ENCODE data around the gene IL5RA. TPM values are rescaled to one million over a fixed set of nuclear protein-coding genes. Genes with fewer than 3 reads are reported as not detected.
A peak's percentile ranks its signal among the peaks of the same experiment; 100 is the strongest.

Gene IL5RA
- total and polyA plus RNA-seq, 4 donors, result 4.3 to 9.4 (median 6.9) TPM

GRCh38 chr3:3087716-3088465 lies 22.3 kb downstream of the IL5RA start:
- Histone ChIP-seq H3K27me3 (ENCODE audit: control insufficient read depth, insufficient read depth, low read length) (no peaks in the 10 kb centered on the region), H3K9me3 (ENCODE audit: control insufficient read depth, insufficient read depth, low read length) (no peaks in the 10 kb centered on the region), H3K4me1 (ENCODE audit: control insufficient read depth, insufficient read depth, low read length) (no peaks in the 10 kb centered on the region), H3K27ac (ENCODE audit: low read depth, low read length) (no peak overlapping the region), H3K36me3 (ENCODE audit: control insufficient read depth, insufficient read depth, low read length) (no peaks in the 10 kb centered on the region), H3K4me3 (ENCODE audit: low read depth, low read length) (no peak overlapping the region)
- DNase-seq (ENCODE audit: low read depth in 4 of 6, low spot score in 6 of 6), result peak in 1 of 6 donors; percentile 84
- 80% methylated on average over 3 of the region's 7 CpGs for WGBS (ENCODE audit: insufficient coverage)

- no peak for DNase-seq (ENCODE audit: low read depth in 4 of 6, low spot score in 6 of 6)
- Histone ChIP-seq H3K4me3 (ENCODE audit: low read depth, low read length) (no peak overlapping the region), H3K4me1 (ENCODE audit: control insufficient read depth, insufficient read depth, low read length) (no peaks in the 10 kb centered on the region), H3K27me3 (ENCODE audit: control insufficient read depth, insufficient read depth, low read length) (no peaks in the 10 kb centered on the region), H3K9me3 (ENCODE audit: control insufficient read depth, insufficient read depth, low read length) (no peaks in the 10 kb centered on the region), H3K36me3 (ENCODE audit: control insufficient read depth, insufficient read depth, low read length) (no peaks in the 10 kb centered on the region), H3K27ac (ENCODE audit: low read depth, low read length) (no peak overlapping the region)
Measured at GRCh38 chr3:3087279-3087678, 22.9 kb downstream of the IL5RA start.

DNA sequence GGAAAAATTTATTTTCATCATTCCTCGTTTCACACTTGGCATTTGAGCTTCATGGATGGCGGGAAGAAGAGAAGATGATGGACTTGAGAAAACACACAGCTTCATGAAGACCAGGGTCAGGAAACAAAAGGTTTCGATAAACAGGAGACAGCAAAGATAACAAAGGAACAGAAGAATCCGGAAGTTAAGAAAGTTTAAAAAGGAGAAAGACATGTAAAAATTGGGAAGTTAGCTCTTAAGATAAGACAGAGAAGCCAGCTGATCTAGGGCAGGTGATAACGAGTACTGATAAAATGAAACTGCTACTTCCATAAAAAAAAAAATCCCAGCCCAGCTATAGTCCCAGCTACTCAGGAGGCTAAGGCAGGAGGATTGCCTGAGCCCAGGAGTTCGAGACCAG lies 23.9 kb downstream of the IL5RA start:
- Histone ChIP-seq H3K27ac (ENCODE audit: low read depth, low read length) (no peak overlapping the region), H3K4me3 (ENCODE audit: low read depth, low read length) (no peak overlapping the region), H3K36me3 (ENCODE audit: control insufficient read depth, insufficient read depth, low read length) (no peaks in the 10 kb centered on the region), H3K4me1 (ENCODE audit: control insufficient read depth, insufficient read depth, low read length) (no peaks in the 10 kb centered on the region), H3K9me3 (ENCODE audit: control insufficient read depth, insufficient read depth, low read length) (no peaks in the 10 kb centered on the region), H3K27me3 (ENCODE audit: control insufficient read depth, insufficient read depth, low read length) (no peaks in the 10 kb centered on the region)
- WGBS (ENCODE audit: insufficient coverage), result 86% methylated on average over 4 of the region's 6 CpGs
- DNase-seq (ENCODE audit: low read depth in 4 of 6, low spot score in 6 of 6), result no peak

DNA sequence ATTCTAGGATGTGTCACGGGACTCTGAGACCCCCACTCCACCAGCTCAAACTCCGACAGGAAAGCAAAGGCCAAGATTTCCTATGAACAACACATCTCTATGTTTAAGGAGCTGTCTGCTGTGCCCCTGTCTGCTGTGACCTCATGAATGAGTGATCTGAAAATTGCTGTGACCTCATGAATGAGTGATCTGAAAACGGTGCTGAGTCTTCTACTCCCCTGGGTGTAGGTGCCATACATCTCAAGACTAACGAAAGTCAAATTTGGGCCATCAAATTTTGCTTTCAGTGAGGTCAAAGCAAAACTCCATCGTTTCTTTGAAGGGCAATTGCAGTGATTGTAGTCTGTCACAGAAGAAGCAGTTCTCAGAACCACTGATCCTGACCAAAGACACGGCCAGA lies 24.4 kb downstream of the IL5RA start:
- H3K4me3 ChIP-seq (ENCODE audit: low read depth, low read length), result no peak overlapping the region
- no peaks in the 10 kb centered on the region for H3K4me1 ChIP-seq (ENCODE audit: control insufficient read depth, insufficient read depth, low read length)
- H3K27ac ChIP-seq (ENCODE audit: low read depth, low read length), result no peak overlapping the region
- no peaks in the 10 kb centered on the region for H3K27me3 ChIP-seq (ENCODE audit: control insufficient read depth, insufficient read depth, low read length)
- H3K9me3 ChIP-seq (ENCODE audit: control insufficient read depth, insufficient read depth, low read length), result no peaks in the 10 kb centered on the region
- WGBS (ENCODE audit: insufficient coverage), result 79% methylated on average over 5 of the region's 6 CpGs
- DNase-seq (ENCODE audit: low read depth in 4 of 6, low spot score in 6 of 6), result no peak
- H3K36me3 ChIP-seq (ENCODE audit: control insufficient read depth, insufficient read depth, low read length), result no peaks in the 10 kb centered on the region

DNA sequence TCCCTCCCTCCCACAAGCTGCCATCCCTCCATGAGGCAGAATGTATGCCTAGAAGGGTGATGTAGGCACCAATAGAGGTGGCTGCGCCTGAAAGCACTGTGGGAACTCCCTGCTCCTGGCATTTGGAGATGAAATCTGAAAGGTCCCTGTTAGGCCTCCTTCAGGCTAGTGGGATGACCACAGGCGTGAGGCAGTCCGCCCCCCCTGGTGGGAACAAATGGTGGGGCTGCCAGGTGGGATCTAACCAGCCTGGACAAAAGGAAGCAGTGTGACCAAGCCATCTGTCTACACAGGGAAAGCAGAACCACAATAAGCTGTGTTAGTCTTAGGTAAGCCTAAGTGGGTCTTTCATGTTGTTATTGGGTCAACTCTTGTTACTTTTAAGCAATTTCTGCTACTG lies 25.3 kb downstream of the IL5RA start:
- H3K27me3 ChIP-seq (ENCODE audit: control insufficient read depth, insufficient read depth, low read length), result no peaks in the 10 kb centered on the region
- WGBS (ENCODE audit: insufficient coverage), result 98% methylated on average over 3 of the region's 3 CpGs

GRCh38 chr3:3082234-3082924 lies 27.8 kb downstream of the IL5RA start:
- Histone ChIP-seq H3K4me3 (ENCODE audit: low read depth, low read length) (no peak overlapping the region), H3K27me3 (ENCODE audit: control insufficient read depth, insufficient read depth, low read length) (no peaks in the 10 kb centered on the region), H3K9me3 (ENCODE audit: control insufficient read depth, insufficient read depth, low read length) (no peaks in the 10 kb centered on the region), H3K27ac (ENCODE audit: low read depth, low read length) (no peak overlapping the region), H3K4me1 (ENCODE audit: control insufficient read depth, insufficient read depth, low read length) (no peaks in the 10 kb centered on the region), H3K36me3 (ENCODE audit: control insufficient read depth, insufficient read depth, low read length) (no peaks in the 10 kb centered on the region)
- no CpG with 5 or more reads among the region's 2 CpGs for WGBS (ENCODE audit: insufficient coverage)
- no peak for DNase-seq (ENCODE audit: low read depth in 4 of 6, low spot score in 6 of 6)

More for the DNA sequence above, 25.3 kb downstream of the IL5RA start:
- Histone ChIP-seq H3K9me3 (ENCODE audit: control insufficient read depth, insufficient read depth, low read length) (no peaks in the 10 kb centered on the region), H3K36me3 (ENCODE audit: control insufficient read depth, insufficient read depth, low read length) (no peaks in the 10 kb centered on the region), H3K4me1 (ENCODE audit: control insufficient read depth, insufficient read depth, low read length) (no peaks in the 10 kb centered on the region), H3K4me3 (ENCODE audit: low read depth, low read length) (no peak overlapping the region), H3K27ac (ENCODE audit: low read depth, low read length) (no peak overlapping the region)
- no peak for DNase-seq (ENCODE audit: low read depth in 4 of 6, low spot score in 6 of 6)

DNA sequence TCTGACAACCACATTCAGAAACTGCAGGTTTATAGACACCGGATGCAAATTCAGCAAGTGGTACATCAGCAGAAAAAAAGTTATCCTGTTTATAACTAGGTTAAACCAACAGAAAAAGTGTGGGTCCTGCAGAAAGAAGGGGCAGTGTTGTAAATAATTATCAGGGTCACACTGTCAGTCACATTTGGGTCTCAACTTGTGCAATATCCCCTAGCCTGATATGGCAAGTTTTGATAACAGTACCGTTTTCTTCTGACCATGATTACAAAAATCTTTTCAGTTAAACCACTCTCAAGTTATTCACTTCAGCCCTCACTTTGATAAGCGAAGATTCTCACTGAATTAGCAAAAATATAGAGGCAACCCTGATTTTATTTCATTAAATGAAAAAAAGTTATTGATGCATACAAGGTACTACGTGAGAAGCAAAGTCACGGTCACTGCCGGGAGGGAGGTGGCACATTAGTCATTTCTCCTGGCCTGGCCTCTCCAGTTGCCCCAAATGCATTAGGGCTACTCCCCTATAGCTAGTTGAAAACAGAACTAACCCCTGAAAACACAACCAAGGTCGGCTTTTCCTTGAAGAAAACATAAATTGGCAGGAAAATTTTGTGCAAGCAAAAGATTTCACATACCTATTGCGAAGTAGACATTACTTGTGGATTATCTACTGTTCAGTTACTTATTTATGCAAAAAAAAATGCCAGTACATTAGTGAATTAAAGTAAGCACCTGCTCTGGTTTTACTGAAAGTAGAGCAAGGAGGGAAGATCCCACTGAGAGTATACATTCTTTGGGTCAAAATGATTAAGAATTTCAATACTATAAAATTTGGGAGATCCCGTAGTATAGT lies 28.6 kb downstream of the IL5RA start:
- DNase-seq (ENCODE audit: low read depth in 4 of 6, low spot score in 6 of 6), result no peak
- Histone ChIP-seq H3K4me3 (ENCODE audit: low read depth, low read length) (no peak overlapping the region), H3K9me3 (ENCODE audit: control insufficient read depth, insufficient read depth, low read length) (no peaks in the 10 kb centered on the region), H3K27ac (ENCODE audit: low read depth, low read length) (no peak overlapping the region), H3K36me3 (ENCODE audit: control insufficient read depth, insufficient read depth, low read length) (no peaks in the 10 kb centered on the region), H3K4me1 (ENCODE audit: control insufficient read depth, insufficient read depth, low read length) (no peaks in the 10 kb centered on the region), H3K27me3 (ENCODE audit: control insufficient read depth, insufficient read depth, low read length) (no peaks in the 10 kb centered on the region)
- 75% methylated on average over 4 of the region's 9 CpGs for WGBS (ENCODE audit: insufficient coverage)

GRCh38 chr3:3080309-3080708 lies 29.9 kb downstream of the IL5RA start:
- Histone ChIP-seq H3K4me3 (ENCODE audit: low read depth, low read length) (no peak overlapping the region), H3K27me3 (ENCODE audit: control insufficient read depth, insufficient read depth, low read length) (no peaks in the 10 kb centered on the region), H3K4me1 (ENCODE audit: control insufficient read depth, insufficient read depth, low read length) (no peaks in the 10 kb centered on the region), H3K9me3 (ENCODE audit: control insufficient read depth, insufficient read depth, low read length) (no peaks in the 10 kb centered on the region), H3K36me3 (ENCODE audit: control insufficient read depth, insufficient read depth, low read length) (no peaks in the 10 kb centered on the region), H3K27ac (ENCODE audit: low read depth, low read length) (no peak overlapping the region)
- peak in 1 of 6 donors; percentile 52 for DNase-seq (ENCODE audit: low read depth in 4 of 6, low spot score in 6 of 6)
- WGBS (ENCODE audit: insufficient coverage), result 80% methylated on average over 2 of the region's 5 CpGs

DNA sequence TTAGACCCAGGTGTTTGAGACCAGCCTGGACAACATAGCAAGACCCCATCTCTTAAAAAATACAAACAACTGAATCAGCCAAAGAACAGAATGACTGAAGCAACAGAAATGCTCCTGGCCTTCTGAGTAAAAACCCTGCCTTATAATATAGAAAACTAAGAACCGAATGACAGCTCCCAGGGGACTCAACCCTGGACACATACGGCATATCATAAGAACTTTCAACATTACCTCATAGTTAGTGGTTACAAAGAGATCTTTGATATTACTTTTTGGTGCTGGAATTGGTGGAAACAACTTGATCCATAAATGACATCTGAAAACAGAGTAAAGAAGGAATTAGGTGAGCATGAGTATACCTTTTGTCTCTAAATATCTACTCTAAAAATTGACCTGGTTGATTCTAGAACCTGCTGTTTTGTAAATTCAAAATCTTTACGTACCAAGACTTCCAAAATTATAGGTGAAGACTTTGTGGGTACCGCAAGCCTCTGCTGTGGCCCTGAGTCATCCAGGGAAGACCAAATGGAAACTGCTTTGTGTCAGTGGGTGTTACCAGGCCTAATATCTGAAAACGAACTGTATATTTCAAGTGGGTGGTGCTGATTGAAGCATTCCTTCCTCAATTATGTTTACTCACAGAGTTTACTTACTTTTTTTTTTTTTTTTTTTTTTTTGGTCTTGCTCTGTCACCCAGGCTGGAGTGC lies 35.5 kb downstream of the IL5RA start:
- no peak for DNase-seq (ENCODE audit: low read depth in 4 of 6, low spot score in 6 of 6)
- H3K27me3 ChIP-seq (ENCODE audit: control insufficient read depth, insufficient read depth, low read length), result no peaks in the 10 kb centered on the region
- no CpG with 5 or more reads among the region's 5 CpGs for whole genome bisulfite sequencing (ENCODE audit: insufficient coverage)

More for the DNA sequence above, 35.5 kb downstream of the IL5RA start:
- Histone ChIP-seq H3K36me3 (ENCODE audit: control insufficient read depth, insufficient read depth, low read length) (no peaks in the 10 kb centered on the region), H3K4me3 (ENCODE audit: low read depth, low read length) (no peak overlapping the region), H3K27ac (ENCODE audit: low read depth, low read length) (no peak overlapping the region), H3K4me1 (ENCODE audit: control insufficient read depth, insufficient read depth, low read length) (peaks cover 3% of the 10 kb centered on the region), H3K9me3 (ENCODE audit: control insufficient read depth, insufficient read depth, low read length) (no peaks in the 10 kb centered on the region)

Measured in spinal cord (tissue), 10 donors.